Measurements from ENCODE around the gene OR5M11.
"Not testable (repeated sequence)": the region's sequence is repeated elsewhere in the genome, so short reads cannot be mapped to it uniquely, and the experiment has no call there.

OR5M11 gene

GRCh38 chr11:56543157-56543556 lies at the start of gene OR5M11:
OR5M11 (minus strand) TSS chr11:56543257; CDS start chr11:56543257, 0 bp downstream.
- Histone ChIP-seq H3K4me3 (ENCODE audit: low read length) (no peak within 1 kb of the TSS), H3K9me3 (ENCODE audit: control insufficient read depth, low read depth, low read length) (no peaks in the 10 kb centered on the region), H3K4me1 (ENCODE audit: control insufficient read depth, low read depth, low read length) (no peaks in the 10 kb centered on the region), H3K36me3 (ENCODE audit: control insufficient read depth, low read depth, low read length) (no peaks in the 10 kb centered on the region), H3K9ac (ENCODE audit: low read length) (no peak within 1 kb of the TSS), H3K27ac (ENCODE audit: low read length) (no peak within 1 kb of the TSS), H3K27me3 (ENCODE audit: control insufficient read depth, insufficient read depth, low read length) (no peaks in the 10 kb centered on the region)

GRCh38 chr11:56592088-56592717 lies 49.1 kb upstream of the OR5M11 start:
- H3K9me3 ChIP-seq (ENCODE audit: control insufficient read depth, low read depth, low read length); H3K27ac ChIP-seq (ENCODE audit: low read length); H3K4me1 ChIP-seq (ENCODE audit: control insufficient read depth, low read depth, low read length); H3K27me3 ChIP-seq (ENCODE audit: control insufficient read depth, insufficient read depth, low read length); H3K4me3 ChIP-seq (ENCODE audit: low read length); H3K9ac ChIP-seq (ENCODE audit: low read length); H3K36me3 ChIP-seq (ENCODE audit: control insufficient read depth, low read depth, low read length): not testable (repeated sequence)

- no peaks in the 10 kb centered on the region for H3K4me1 ChIP-seq (ENCODE audit: control insufficient read depth, low read depth, low read length)
- H3K27me3 ChIP-seq (ENCODE audit: control insufficient read depth, insufficient read depth, low read length), result no peaks in the 10 kb centered on the region
- no peaks in the 10 kb centered on the region for H3K9me3 ChIP-seq (ENCODE audit: control insufficient read depth, low read depth, low read length)
- H3K4me3 ChIP-seq (ENCODE audit: low read length), result no peak within 1 kb of the TSS
- H3K36me3 ChIP-seq (ENCODE audit: control insufficient read depth, low read depth, low read length), result no peaks in the 10 kb centered on the region
- H3K27ac ChIP-seq (ENCODE audit: low read length), result no peak within 1 kb of the TSS
- H3K9ac ChIP-seq (ENCODE audit: low read length), result no peak within 1 kb of the TSS
Measured at GRCh38 chr11:56577621-56578020, 34.6 kb upstream of the OR5M11 start, which contains the start of gene OR5M10. OR5M10 (minus strand) TSS chr11:56577721; CDS start chr11:56577721, 0 bp downstream.

GRCh38 chr11:56558574-56558973 lies 15.5 kb upstream of the OR5M11 start:
- no peak overlapping the region for H3K4me3 ChIP-seq (ENCODE audit: low read length)
- no peak overlapping the region for H3K9ac ChIP-seq (ENCODE audit: low read length)
- H3K9me3 ChIP-seq (ENCODE audit: control insufficient read depth, low read depth, low read length), result no peaks in the 10 kb centered on the region
- no peaks in the 10 kb centered on the region for H3K27me3 ChIP-seq (ENCODE audit: control insufficient read depth, insufficient read depth, low read length)
- no peak overlapping the region for H3K27ac ChIP-seq (ENCODE audit: low read length)
- no peaks in the 10 kb centered on the region for H3K4me1 ChIP-seq (ENCODE audit: control insufficient read depth, low read depth, low read length)
- H3K36me3 ChIP-seq (ENCODE audit: control insufficient read depth, low read depth, low read length), result no peaks in the 10 kb centered on the region

GRCh38 chr11:56554691-56555090 lies 11.6 kb upstream of the OR5M11 start:
- H3K4me1 ChIP-seq (ENCODE audit: control insufficient read depth, low read depth, low read length); H3K9me3 ChIP-seq (ENCODE audit: control insufficient read depth, low read depth, low read length); H3K27me3 ChIP-seq (ENCODE audit: control insufficient read depth, insufficient read depth, low read length); H3K27ac ChIP-seq (ENCODE audit: low read length); H3K36me3 ChIP-seq (ENCODE audit: control insufficient read depth, low read depth, low read length); H3K4me3 ChIP-seq (ENCODE audit: low read length); H3K9ac ChIP-seq (ENCODE audit: low read length): not testable (repeated sequence)

- Histone ChIP-seq H3K27ac (ENCODE audit: low read length) (no peak overlapping the region), H3K9me3 (ENCODE audit: control insufficient read depth, low read depth, low read length) (no peaks in the 10 kb centered on the region), H3K9ac (ENCODE audit: low read length) (no peak overlapping the region), H3K4me1 (ENCODE audit: control insufficient read depth, low read depth, low read length) (no peaks in the 10 kb centered on the region), H3K36me3 (ENCODE audit: control insufficient read depth, low read depth, low read length) (no peaks in the 10 kb centered on the region), H3K27me3 (ENCODE audit: control insufficient read depth, insufficient read depth, low read length) (no peaks in the 10 kb centered on the region), H3K4me3 (ENCODE audit: low read length) (no peak overlapping the region)
Measured at GRCh38 chr11:56545531-56545930, 2.5 kb upstream of the OR5M11 start.

- Histone ChIP-seq H3K9me3 (ENCODE audit: control insufficient read depth, low read depth, low read length) (no peaks in the 10 kb centered on the region), H3K4me1 (ENCODE audit: control insufficient read depth, low read depth, low read length) (no peaks in the 10 kb centered on the region), H3K9ac (ENCODE audit: low read length) (no peak overlapping the region), H3K27me3 (ENCODE audit: control insufficient read depth, insufficient read depth, low read length) (no peaks in the 10 kb centered on the region), H3K27ac (ENCODE audit: low read length) (no peak overlapping the region), H3K36me3 (ENCODE audit: control insufficient read depth, low read depth, low read length) (no peaks in the 10 kb centered on the region), H3K4me3 (ENCODE audit: low read length) (no peak overlapping the region)
Measured at GRCh38 chr11:56543739-56544138, 682 bp upstream of the OR5M11 start.

GRCh38 chr11:56533054-56533740 lies 9.9 kb downstream of the OR5M11 start:
- H3K4me1 ChIP-seq (ENCODE audit: control insufficient read depth, low read depth, low read length), result no peaks in the 10 kb centered on the region
- no peaks in the 10 kb centered on the region for H3K36me3 ChIP-seq (ENCODE audit: control insufficient read depth, low read depth, low read length)
- H3K9me3 ChIP-seq (ENCODE audit: control insufficient read depth, low read depth, low read length), result peaks cover 3% of the 10 kb centered on the region
- H3K9ac ChIP-seq (ENCODE audit: low read length), result no peak overlapping the region
- H3K27me3 ChIP-seq (ENCODE audit: control insufficient read depth, insufficient read depth, low read length), result no peaks in the 10 kb centered on the region
- H3K27ac ChIP-seq (ENCODE audit: low read length), result no peak overlapping the region
- no peak overlapping the region for H3K4me3 ChIP-seq (ENCODE audit: low read length)

GRCh38 chr11:56531856-56532255 lies 11.2 kb downstream of the OR5M11 start:
- peaks cover 3% of the 10 kb centered on the region for H3K9me3 ChIP-seq (ENCODE audit: control insufficient read depth, low read depth, low read length)
- no peaks in the 10 kb centered on the region for H3K27me3 ChIP-seq (ENCODE audit: control insufficient read depth, insufficient read depth, low read length)
- H3K27ac ChIP-seq (ENCODE audit: low read length), result no peak overlapping the region
- H3K4me1 ChIP-seq (ENCODE audit: control insufficient read depth, low read depth, low read length), result no peaks in the 10 kb centered on the region
- H3K36me3 ChIP-seq (ENCODE audit: control insufficient read depth, low read depth, low read length), result no peaks in the 10 kb centered on the region
- H3K4me3 ChIP-seq (ENCODE audit: low read length), result no peak overlapping the region
- no peak overlapping the region for H3K9ac ChIP-seq (ENCODE audit: low read length)

- Histone ChIP-seq H3K9ac (ENCODE audit: low read length) (no peak overlapping the region), H3K4me1 (ENCODE audit: control insufficient read depth, low read depth, low read length) (no peaks in the 10 kb centered on the region), H3K4me3 (ENCODE audit: low read length) (no peak overlapping the region), H3K27ac (ENCODE audit: low read length) (no peak overlapping the region), H3K36me3 (ENCODE audit: control insufficient read depth, low read depth, low read length) (no peaks in the 10 kb centered on the region), H3K9me3 (ENCODE audit: control insufficient read depth, low read depth, low read length) (no peaks in the 10 kb centered on the region), H3K27me3 (ENCODE audit: control insufficient read depth, insufficient read depth, low read length) (no peaks in the 10 kb centered on the region)
Measured at GRCh38 chr11:56522008-56522407, 21.0 kb downstream of the OR5M11 start.

GRCh38 chr11:56513280-56513679 lies 29.8 kb downstream of the OR5M11 start:
- Histone ChIP-seq H3K36me3 (ENCODE audit: control insufficient read depth, low read depth, low read length) (no peaks in the 10 kb centered on the region), H3K9me3 (ENCODE audit: control insufficient read depth, low read depth, low read length) (no peaks in the 10 kb centered on the region), H3K27ac (ENCODE audit: low read length) (no peak overlapping the region), H3K27me3 (ENCODE audit: control insufficient read depth, insufficient read depth, low read length) (no peaks in the 10 kb centered on the region), H3K4me3 (ENCODE audit: low read length) (no peak overlapping the region), H3K9ac (ENCODE audit: low read length) (no peak overlapping the region), H3K4me1 (ENCODE audit: control insufficient read depth, low read depth, low read length) (no peaks in the 10 kb centered on the region)

- Histone ChIP-seq H3K4me1 (ENCODE audit: control insufficient read depth, low read depth, low read length) (no peaks in the 10 kb centered on the region), H3K27ac (ENCODE audit: low read length) (no peak overlapping the region), H3K9ac (ENCODE audit: low read length) (no peak overlapping the region), H3K9me3 (ENCODE audit: control insufficient read depth, low read depth, low read length) (no peaks in the 10 kb centered on the region), H3K4me3 (ENCODE audit: low read length) (no peak overlapping the region), H3K36me3 (ENCODE audit: control insufficient read depth, low read depth, low read length) (no peaks in the 10 kb centered on the region), H3K27me3 (ENCODE audit: control insufficient read depth, insufficient read depth, low read length) (no peaks in the 10 kb centered on the region)
Measured at GRCh38 chr11:56509439-56509838, 33.6 kb downstream of the OR5M11 start.
